ENCODE results near the gene PRKCH. TPM values are rescaled to one million over a fixed set of nuclear protein-coding genes. Genes with fewer than 3 reads are reported as not detected.
A peak's percentile ranks its signal among the peaks of the same experiment; 100 is the strongest.
"Not testable (repeated sequence)": the region's sequence is repeated elsewhere in the genome, so short reads cannot be mapped to it uniquely, and the experiment has no call there.

The PRKCH gene
- total RNA-seq, 4 donors from 2014 or later, result 49.5 to 147 (median 59.2) TPM

DNA sequence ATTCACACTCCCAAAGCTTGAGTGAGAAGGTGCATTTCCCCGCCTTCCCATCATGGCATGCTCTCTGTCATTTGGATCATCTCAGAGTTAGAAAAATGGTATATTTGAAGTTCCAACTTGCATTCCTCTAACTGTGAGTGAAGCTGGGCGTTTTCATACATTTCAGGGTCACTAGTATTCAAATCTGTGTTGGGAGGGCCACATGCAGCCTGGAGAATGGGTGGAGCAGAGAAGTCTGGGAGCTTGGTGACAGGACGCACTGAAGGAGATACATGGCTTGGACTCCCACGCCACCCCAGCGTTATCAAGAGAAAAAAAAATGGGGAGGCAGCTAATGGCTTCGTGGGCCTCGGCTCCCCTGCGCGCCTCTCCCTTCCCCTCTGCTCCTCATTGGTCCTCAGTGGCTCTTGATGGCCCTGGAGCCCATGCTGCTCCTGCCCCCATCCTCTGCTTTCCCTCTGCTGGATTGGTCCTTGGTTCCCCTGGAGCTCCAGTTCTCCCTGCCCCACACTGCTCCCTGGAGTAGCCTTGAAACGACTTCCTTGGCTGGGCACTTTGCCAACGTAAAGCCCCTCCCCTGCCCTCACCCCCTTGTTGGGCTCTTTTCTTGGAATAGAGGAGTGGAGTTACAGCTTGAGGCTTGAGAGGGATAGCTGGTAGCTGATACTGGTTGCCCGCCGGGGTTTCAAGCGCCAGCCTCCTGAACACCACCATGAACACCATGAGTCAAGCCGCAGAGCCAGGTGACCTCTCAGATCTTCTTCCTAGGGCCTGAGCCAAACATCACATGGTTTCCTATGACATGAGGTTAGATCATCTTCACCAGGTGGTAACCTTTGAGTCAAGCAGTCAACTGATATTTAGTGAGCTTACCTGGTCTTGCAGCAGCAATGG lies 139.6 kb downstream of the PRKCH start:
- no peak for DNase-seq (ENCODE audit: low spot score in 2 of 2)
- H3K4me3 ChIP-seq, result no peak overlapping the region
- H3K9me3 ChIP-seq, result no peaks in the 10 kb centered on the region
- H3K36me3 ChIP-seq, result peaks cover 25% of the 10 kb centered on the region
- no peak overlapping the region for H3K27ac ChIP-seq
- 79% methylated on average over 15 of the region's 15 CpGs for WGBS
- no peak for TF ChIP-seq POLR2A (IDR thresholded peaks at IDR 0.05)
- TF ChIP-seq POLR2AphosphoS5 (IDR thresholded peaks at IDR 0.05), result no peak
- TF ChIP-seq, protein P1, sequence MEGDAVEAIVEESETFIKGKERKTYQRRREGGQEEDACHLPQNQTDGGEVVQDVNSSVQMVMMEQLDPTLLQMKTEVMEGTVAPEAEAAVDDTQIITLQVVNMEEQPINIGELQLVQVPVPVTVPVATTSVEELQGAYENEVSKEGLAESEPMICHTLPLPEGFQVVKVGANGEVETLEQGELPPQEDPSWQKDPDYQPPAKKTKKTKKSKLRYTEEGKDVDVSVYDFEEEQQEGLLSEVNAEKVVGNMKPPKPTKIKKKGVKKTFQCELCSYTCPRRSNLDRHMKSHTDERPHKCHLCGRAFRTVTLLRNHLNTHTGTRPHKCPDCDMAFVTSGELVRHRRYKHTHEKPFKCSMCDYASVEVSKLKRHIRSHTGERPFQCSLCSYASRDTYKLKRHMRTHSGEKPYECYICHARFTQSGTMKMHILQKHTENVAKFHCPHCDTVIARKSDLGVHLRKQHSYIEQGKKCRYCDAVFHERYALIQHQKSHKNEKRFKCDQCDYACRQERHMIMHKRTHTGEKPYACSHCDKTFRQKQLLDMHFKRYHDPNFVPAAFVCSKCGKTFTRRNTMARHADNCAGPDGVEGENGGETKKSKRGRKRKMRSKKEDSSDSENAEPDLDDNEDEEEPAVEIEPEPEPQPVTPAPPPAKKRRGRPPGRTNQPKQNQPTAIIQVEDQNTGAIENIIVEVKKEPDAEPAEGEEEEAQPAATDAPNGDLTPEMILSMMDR (IDR thresholded peaks at IDR 0.05), result no peak
- no peak for TF ChIP-seq EP300 (IDR thresholded peaks at IDR 0.05)
- H3K4me1 ChIP-seq, result no peaks in the 10 kb centered on the region
- H3K27me3 ChIP-seq, result no peaks in the 10 kb centered on the region

DNA sequence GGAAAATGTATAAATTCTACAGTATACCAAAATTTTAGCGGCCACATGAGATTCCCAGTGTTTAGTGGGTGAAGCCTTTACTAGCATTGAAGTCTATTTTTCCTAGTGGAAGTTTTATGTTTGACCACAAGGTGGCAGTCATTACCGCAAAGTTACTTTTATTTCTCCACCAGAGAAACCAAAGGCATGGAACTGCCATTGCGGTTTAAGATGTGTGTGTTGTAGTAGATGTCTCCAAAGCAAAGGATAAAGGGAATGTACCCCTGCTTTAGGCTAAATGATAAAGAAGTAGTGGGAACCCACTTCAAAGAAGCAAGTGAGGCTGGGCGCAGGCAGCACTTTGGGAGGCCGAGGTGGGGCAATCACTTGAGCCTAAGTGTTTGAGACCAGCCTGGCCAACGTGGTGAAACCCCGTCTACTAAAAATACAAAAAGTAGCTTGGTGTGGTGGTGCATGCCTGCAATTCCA lies 140.5 kb downstream of the PRKCH start:
- DNase-seq (ENCODE audit: low spot score in 2 of 2), result no peak
- TF ChIP-seq POLR2AphosphoS5 (IDR thresholded peaks at IDR 0.05), result no peak
- TF ChIP-seq POLR2A (IDR thresholded peaks at IDR 0.05), result no peak
- no peak for TF ChIP-seq EP300 (IDR thresholded peaks at IDR 0.05)
- TF ChIP-seq, protein P1 (IDR thresholded peaks at IDR 0.05), result peak; percentile 58 to 92
- H3K4me3 ChIP-seq, result no peak overlapping the region
- no peaks in the 10 kb centered on the region for H3K4me1 ChIP-seq
- WGBS, result 44% methylated on average over 7 of the region's 7 CpGs
- H3K27ac ChIP-seq, result no peak overlapping the region
- H3K9me3 ChIP-seq, result no peaks in the 10 kb centered on the region
- H3K27me3 ChIP-seq, result no peaks in the 10 kb centered on the region
- H3K36me3 ChIP-seq, result peaks cover 25% of the 10 kb centered on the region

DNA sequence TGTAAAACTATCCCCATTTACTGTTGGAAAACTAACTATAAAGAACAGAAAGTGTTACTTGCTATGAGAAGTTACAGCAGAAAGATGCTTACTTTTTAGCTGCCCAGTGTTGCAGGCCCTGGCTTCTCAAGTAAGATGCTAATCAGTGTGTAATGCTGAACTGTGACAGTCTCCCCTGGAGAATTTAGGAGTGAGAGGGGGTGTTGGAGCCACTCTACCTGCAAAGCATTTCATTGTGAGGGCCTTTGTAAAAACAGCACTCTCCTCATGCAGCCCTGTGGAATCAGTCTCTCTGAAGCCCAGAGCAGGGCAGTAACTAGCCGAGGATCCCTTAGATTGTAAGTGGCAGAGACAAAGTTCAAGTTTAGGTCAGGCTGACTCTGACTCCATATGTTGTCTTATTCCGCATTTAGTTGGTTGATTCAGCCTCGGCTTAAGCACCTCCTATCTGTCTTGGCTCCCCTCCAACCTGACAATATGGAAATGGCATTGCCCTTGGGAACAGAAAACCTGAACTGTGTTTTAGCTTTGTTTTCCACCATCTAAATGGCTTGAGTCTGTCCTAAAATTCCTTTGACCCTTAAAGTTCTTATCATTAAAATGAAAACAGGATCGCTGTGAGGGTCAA lies 141.3 kb downstream of the PRKCH start:
- 63% methylated on average over 4 of the region's 4 CpGs for WGBS

DNA sequence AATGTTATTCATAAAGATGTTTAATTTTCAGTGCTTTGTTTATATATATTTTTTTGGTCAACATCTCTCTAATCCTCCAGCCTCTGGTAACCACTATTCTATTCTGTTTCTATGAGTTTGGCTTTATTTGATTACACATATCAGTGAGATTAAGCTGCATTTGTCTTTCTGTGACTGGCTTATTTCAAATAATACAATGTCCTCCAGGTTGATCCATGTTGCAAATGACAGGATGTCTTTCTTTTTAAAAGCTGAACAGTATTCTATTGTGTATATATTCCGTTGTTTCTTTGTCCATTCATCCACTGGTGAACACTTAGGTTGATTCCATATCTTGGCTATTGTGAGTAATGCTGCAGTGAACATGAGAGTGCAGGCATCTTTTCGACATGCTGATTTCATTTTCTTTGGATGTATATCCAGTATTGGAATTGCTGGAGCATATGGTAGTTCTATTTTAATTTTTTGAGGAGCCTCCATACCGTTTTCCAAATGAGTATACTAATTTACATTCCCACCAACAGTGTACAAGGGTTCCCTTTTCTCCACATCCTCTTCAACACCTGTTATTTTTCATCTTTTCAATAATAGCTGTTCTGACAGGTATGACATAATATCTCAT lies 142.4 kb downstream of the PRKCH start:
- DNase-seq (ENCODE audit: low spot score in 2 of 2), result no peak
- Histone ChIP-seq H3K9me3 (no peaks in the 10 kb centered on the region), H3K27ac (no peak overlapping the region), H3K4me3 (no peak overlapping the region), H3K36me3 (peaks cover 10% of the 10 kb centered on the region), H3K27me3 (no peaks in the 10 kb centered on the region), H3K4me1 (peaks cover 18% of the 10 kb centered on the region)
- TF ChIP-seq POLR2A (IDR thresholded peaks at IDR 0.05) (no peak), POLR2AphosphoS5 (IDR thresholded peaks at IDR 0.05) (no peak), EP300 (IDR thresholded peaks at IDR 0.05) (no peak)
- TF ChIP-seq, protein P1 (IDR thresholded peaks at IDR 0.05), result no peak
- 87% methylated on average over 3 of the region's 3 CpGs for WGBS

More for the DNA sequence above, 141.3 kb downstream of the PRKCH start:
- Histone ChIP-seq H3K27me3 (no peaks in the 10 kb centered on the region), H3K9me3 (no peaks in the 10 kb centered on the region), H3K36me3 (peaks cover 19% of the 10 kb centered on the region), H3K4me1 (peaks cover 7% of the 10 kb centered on the region), H3K4me3 (no peak overlapping the region), H3K27ac (no peak overlapping the region)
- DNase-seq (ENCODE audit: low spot score in 2 of 2), result no peak
- TF ChIP-seq POLR2A (IDR thresholded peaks at IDR 0.05) (no peak), POLR2AphosphoS5 (IDR thresholded peaks at IDR 0.05) (no peak), EP300 (IDR thresholded peaks at IDR 0.05) (no peak)
- TF ChIP-seq, protein P1 (IDR thresholded peaks at IDR 0.05), result no peak

- not testable (repeated sequence) for H3K9me3 ChIP-seq
These were observed 143.4 kb downstream of the PRKCH start for GRCh38 chr14:61464539-61465320.

More at GRCh38 chr14:61464539-61465320, 143.4 kb downstream of the PRKCH start:
- not testable (repeated sequence) for H3K36me3 ChIP-seq; DNase-seq (ENCODE audit: low spot score in 2 of 2); H3K4me3 ChIP-seq; H3K27ac ChIP-seq; H3K27me3 ChIP-seq
- H3K4me1 ChIP-seq, result peaks cover 26% of the 10 kb centered on the region
- WGBS, result 98% methylated on average over 2 of the region's 2 CpGs
